HG02981 (cell line): ENCODE measurements around the gene ADGRL3.

Source experiments
- ATAC-seq: cut with Tn5 transposase; IDR thresholded peaks from one replicate; pipeline ENCODE4 v1.9.1; 2021; ENCODE audit warnings: mild to moderate bottlenecking, moderate library complexity; ENCODE audit not compliant: unreplicated experiment

The ADGRL3 gene

DNA sequence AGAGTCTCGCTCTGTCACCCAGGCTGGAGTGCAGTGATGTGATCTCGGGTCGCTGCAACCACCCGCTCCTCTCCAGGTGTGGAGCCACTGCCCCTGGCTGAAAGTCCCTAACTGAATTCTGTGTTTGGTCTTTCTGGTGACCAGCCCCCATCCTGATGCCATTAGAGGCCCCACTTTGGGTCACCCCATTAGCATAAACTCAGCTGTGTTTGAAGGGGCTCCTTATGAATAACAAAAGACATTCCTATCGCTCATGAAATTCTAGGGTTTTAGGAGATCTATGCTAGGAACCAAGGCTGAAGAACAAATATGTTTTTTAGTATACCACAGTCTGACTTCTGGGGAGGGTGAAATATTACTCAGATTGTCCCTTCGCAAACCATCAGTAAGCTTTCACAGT, 652.9 kb downstream of the ADGRL3 start:
- ATAC-seq = no peak

DNA sequence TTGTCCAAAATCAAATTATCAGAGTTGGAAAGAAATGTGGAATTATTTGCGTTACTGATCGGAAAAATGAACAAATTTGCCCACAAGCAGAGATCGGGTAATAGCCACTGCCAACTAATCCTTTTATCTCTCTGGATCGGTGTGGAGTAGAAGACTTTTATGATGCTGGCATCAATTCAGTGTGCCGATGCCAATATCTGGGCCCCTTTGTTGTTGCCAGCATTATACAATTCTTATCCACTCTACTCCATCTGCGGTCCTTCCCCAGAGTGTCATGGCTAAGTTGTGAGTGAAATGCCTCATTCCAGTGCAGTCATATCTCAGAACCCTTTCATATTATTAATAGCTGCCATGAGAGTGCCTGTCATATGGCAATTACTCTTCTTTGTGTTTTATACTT, 660.2 kb downstream of the ADGRL3 start:
- ATAC-seq = no peak

DNA sequence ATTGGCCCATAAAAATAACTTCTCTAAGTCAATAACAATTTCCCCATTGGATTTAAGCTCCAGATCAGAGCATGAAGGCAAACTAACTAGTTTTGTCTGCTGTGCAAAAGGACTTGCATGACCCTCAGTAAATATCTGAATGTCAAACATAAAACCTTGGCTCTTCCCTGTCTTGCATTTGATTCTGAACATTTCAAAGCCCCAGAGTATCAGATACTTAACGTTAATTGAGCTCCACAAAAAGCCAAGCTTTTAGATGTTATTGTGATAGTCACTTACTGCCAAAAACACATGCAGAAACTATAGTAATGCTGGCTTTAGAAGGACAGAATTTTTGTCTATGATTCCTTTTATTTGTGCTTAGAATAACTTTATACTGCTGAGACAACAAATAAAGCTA, 664.2 kb downstream of the ADGRL3 start:
- ATAC-seq = no peak

DNA sequence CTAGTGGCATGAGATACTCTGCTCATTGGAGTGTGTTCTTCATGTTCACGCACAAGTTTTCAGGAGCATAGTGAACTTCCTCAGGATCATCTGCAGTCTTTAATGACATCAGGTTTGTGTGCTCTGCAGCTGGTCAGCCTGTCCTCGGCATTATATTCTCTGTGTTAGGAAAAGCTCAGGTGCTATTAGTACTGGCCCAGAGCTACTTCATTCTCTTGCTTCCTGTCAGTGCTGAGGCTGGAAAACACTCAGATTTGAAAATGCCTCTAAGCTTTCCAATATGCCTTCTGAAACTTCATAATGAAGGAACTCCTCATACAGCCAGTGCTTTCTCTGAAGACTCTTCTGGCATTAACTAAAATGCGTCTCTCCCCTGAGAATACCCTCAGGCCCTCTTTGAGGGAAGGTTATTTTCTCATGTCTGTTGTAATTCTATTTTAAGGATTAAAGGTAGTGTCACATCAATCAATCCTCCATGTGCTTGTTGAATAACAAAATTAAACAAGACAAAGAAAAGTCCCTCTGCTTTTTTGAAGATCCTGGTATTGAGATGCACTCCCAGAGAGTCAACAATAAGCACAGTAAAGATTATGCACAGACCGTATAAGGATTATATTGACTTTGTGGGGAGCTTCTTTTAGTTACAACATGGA, 666.4 kb downstream of the ADGRL3 start:
- ATAC-seq = no peak

DNA sequence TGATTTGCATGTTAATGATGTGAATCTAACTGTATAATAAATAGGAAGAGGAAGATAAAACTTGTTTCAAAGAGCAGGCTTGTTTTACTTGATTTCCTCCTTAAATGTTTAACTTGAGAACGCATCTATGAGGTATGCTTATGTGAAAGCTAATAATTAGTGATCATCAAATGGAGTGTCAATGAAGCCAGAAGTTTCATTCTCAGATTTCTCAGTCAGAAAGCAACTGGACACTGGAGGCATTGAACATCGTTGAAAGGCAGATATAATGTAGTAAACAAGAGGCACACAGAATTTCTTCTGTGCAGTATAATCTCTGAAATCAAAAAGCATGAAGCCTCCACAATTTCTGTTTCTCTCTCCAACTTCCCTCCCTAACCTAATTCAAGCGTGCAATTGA, 672.9 kb downstream of the ADGRL3 start:
- no peak for ATAC-seq

DNA sequence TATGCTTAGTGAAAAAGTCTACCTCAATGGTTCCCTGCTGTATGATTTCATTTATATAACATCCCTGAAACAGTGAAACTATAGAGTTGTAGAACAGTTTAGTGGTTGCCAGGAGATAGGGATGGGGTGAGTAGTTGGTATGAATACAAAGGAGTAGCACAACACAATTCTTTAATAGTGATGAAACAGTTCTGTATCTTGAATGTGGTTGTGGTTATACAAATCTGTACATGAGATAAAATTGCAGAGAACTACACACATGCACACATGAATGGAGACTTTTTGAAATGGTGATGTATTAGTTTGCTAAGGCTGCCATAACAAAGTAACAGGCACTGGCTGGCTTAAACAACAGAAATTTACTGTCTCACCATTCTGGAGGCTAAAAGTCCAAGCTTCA, 677.1 kb downstream of the ADGRL3 start:
- ATAC-seq = no peak

DNA sequence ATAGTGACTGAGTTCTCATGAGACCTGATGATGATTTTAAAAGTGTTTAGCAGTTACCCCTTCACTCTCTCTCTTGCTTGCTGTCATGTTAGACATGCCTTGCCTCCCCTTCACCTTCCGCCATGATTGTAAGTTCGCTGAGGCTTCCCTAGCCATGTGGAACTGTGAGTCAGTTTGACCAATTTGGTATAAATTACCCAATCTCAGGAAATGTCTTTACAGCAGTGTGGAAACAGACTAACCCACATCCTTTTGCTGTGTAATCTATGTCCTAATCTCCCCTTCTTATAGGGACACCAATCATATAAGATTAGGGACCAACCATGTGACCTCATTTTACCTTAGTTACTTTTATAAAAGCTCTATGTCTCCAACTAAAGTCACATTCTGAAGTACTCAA, 677.8 kb downstream of the ADGRL3 start:
- no peak for ATAC-seq

DNA sequence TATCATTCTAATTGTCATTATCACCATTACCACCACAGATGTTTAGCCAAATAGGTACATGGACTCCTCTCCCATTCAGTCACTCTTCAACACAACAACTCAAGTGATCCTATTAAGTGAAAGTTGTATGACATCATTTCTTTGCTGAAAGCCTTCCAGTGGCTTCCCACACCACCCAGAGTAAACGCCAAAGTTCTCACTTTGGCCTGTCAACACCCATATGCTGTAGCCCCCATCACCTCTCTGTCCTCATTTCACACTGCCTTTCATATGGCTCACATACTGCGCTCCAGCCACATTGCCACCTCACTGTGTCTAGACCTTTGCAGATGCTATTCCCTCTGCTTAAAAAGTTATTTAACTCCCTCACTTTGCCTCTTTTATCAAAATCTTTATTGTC, 682.3 kb downstream of the ADGRL3 start:
- no peak for ATAC-seq

DNA sequence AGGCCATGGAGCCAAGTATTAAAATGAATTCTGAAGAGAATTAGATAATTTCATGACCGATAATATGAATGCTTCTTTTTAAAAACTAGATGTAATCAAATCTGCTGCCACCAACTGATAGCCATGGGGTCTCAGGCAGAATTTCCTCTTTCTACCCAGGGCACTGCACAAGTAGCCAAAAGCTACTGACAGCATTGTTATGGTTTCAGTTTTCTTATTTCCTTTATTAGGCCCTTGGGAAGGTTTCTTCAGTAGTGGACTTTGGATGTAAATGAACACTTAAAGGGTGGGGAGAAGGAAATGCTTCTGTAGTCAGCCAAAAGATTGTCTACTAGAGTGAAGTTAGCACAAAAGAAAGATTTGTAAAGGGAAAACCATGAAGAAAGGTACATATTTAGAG, 686.0 kb downstream of the ADGRL3 start:
- ATAC-seq = no peak

DNA sequence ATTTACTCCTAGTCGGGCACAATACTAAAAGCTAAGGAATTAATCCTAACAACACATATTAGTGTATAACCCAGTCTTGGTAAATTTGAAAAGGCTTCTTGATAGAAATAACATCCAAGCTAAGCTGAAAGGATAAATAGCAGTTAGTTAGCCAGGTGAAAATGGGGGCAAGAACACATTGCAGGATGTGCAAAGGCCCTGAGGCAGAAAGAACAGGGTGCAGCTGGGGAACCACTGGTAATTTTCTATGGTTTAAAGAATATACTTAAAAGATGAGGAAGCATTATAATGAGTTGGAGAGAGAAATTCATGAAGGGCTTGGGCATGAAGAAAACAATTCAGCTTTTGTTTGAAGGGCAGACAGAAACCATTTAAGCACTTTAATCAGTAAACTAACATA, 689.0 kb downstream of the ADGRL3 start:
- ATAC-seq = no peak

DNA sequence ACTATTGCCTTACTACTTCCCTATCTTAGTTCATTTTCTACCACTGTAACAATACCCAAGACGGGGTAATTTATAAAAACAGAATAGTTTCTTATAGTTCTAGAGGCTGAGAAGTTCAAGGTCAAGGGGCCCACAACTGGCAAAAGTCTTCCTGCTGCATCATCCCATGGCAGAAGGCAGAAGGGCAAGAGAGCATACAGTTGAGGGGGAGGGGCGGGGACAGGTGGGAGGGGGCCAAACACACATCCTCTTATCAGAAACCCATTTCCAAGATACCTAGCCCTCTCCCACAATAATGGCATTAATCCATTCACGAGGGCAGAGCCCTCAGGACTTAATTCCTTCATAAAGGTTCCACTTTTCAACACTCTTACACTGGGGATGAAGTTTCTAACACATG, 690.2 kb downstream of the ADGRL3 start:
- no peak for ATAC-seq

DNA sequence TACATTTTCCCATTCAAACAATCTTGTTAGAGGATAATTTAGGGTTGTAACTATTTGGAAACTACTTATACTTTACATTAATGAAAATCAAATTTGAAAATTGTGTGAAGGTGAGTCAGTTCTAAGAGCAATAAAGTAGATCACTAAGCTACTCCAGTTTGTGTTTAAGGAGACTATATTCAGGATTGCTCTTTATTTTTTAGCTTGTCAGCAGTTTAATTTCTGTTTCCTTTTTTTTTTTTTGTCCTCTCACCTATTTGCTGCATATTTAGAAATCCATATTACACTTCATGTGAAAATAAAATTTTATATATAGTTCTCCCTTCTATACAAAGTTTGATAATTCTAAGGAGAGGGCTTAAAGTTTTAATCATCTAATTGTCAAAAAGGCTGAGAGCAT, 691.8 kb downstream of the ADGRL3 start:
- ATAC-seq = no peak

DNA sequence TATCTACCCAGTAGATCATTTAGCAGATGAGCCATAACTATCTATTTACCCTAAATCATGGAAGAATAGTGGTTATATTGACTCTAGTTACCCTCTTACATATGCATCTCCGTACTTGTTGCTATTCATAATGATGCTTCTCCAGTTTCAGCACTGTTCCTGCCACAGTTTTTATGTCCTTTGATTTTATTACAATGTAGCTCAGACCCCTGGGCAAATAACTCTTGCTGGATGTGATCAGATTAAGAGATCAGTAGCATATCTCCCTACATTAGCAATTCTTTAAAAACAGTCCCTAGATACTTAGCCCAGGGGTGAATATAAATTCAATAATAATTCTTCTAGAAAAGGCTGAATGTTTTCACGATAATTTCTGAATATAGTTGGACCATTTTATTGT, 696.5 kb downstream of the ADGRL3 start:
- ATAC-seq = no peak

DNA sequence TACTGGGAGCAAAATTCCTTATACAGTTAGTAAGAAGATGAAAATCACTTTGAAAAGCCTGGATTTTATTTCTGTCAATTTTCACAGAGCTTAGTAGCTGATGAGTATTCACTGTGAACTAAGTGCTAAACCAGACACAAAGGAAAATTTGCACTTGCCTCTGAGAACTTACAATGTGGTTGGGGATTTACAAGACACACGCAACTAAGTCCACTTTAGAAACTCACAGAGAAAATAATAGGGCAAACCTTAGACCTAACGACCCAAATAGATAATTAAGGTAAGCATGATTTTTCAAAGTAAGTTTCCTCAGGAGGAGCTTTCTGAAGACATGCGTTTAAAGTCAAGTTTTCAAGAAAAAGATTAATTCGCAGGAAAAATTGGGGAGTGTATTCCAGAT, 708.9 kb downstream of the ADGRL3 start:
- ATAC-seq = no peak

DNA sequence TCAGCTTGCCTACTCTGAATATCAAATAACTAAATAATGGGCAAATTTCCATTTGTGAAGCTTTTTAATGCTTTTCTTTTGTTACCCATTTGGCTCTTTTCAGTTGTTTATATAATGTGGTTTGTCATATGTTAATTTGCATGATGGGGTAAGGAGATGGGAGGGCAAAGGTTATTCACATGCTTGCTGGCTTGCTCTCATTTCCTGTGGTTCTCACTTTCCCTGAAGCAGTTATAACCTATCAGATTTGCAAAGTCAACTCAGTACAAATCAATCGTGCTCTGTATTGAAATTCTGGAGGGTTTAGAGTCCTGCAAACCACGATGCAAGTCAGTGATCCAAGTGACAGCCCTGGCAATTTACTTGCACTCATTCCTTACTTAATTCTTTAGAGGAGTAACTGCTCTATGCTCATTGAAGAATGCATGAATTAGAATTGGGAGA, 711.2 kb downstream of the ADGRL3 start:
- ATAC-seq = no peak

DNA sequence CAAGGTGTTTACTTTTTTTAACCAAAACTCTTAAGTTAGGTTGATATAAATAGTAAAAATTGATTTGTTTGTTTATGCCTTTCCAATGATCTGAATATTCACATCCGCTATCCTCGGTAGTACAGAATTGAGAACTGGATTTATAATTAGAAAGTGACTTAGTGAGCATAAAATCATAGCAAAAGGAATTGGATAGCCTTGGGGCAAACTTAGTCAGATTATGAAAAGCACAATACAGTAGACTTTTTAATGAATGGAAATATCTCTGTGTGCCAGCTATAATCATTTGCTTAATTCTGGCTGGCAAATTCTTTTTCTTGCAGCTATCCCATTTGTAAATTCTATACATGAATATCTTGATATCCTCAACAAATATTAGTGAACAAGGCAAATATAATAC, 713.5 kb downstream of the ADGRL3 start:
- no peak for ATAC-seq

DNA sequence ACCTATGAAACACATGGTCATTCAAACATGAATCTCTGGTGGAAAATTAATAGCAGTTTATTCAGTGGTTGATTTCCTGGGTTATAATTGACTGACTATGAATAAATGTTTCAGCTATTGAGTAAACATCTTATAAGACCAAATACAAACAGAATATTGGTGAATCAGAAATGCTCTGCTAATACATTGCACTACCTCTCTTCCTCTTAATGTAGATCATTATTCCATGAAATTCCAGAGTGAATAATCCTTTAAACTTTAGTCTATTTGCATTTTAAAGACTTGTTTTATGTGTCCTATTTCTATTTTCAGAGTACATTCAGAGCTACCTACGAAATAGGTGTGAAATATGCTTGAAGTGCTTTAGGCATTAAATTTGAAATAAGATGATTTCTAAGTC, 715.4 kb downstream of the ADGRL3 start:
- ATAC-seq = no peak

DNA sequence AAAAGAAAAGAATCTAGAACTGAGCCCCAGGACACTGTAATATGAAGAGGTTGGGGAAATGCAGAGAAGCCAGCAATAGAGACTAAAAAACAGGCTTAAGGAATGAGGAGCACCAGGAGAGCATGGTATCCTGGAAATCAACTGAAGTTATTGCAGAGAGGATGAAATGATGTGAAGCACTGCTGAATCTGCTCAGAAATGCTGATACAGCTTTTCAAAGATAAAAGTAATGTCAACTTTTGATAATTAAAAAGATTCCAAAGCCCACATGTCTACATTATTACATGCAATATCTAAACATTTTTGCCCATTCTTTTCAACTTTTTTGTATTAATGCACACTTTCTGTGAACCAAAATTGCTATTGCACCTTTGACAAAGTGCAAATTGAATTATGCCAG, 718.4 kb downstream of the ADGRL3 start:
- ATAC-seq = no peak

DNA sequence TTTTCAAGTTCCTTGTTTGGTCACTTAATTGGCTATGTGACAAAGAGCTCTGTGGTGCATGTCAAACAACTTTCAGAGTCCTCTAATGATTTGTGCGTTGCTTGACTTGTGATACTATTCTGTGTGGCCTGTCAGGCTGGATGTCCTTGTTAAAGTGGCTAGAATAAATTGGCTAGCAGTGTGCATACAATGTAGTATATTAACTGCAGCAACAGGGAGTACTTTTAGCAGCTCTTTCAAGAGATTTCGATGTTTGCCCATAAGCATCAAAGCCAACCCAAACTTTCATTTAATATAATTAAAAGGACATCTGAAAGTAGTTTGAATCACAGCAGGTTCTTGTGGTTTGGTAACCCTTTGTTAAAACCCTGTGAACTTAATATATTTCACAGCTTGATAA, 718.9 kb downstream of the ADGRL3 start:
- no peak for ATAC-seq

DNA sequence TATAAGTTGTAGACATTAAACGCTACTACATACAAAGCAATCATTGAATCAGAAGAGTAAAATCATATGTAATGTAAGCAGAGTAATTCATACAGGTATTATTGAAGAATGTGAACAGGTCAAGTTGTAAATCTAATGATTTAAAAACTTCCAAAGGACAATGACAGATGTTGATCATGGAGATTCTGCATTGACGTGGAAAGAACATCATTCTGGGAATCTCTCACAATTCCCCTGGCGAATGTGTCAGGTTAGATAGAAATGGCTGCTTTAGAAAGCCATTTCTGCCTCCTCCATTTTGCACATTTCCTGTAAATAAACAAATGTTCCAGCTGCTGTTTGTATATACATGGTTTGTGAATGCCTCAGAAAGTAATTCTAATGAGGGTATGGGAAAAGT, 719.4 kb downstream of the ADGRL3 start:
- no peak for ATAC-seq

DNA sequence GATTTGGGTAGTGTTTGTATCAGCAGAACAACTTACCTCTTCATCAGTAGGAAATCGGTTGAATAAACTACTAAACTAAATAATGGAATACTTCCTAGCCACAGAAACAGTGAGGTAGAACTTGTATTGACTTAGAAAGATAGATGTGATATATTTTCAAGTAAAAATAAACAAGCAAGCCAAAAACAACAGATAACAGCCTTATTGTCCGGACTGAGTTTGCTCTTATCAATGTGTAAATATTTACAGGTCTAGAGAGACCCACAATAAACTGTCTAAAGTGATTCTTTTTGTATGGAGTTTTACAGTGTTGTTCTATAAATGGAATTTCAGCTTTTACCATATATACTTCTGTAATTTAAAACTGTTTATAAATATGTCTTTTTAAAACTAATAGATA, 721.8 kb downstream of the ADGRL3 start:
- ATAC-seq = no peak

DNA sequence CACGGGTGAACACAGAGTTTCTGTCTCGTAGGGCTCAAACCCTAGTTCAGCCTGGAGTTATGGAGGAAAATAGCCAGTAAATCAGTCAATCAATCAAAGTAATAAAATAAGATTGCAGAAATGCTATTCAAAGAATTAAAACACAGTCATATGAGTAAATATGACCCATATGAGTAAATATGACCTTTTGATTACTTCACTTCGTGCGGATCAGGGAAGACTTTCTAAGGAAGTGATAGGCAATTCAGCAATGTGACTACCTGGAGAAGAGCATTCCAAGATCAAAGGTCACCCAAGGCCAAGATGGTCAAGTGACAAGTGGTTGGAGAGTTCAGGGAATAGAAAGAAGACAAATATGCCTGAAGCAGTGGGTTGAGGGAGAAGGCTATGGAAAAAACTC, 722.6 kb downstream of the ADGRL3 start:
- no peak for ATAC-seq

DNA sequence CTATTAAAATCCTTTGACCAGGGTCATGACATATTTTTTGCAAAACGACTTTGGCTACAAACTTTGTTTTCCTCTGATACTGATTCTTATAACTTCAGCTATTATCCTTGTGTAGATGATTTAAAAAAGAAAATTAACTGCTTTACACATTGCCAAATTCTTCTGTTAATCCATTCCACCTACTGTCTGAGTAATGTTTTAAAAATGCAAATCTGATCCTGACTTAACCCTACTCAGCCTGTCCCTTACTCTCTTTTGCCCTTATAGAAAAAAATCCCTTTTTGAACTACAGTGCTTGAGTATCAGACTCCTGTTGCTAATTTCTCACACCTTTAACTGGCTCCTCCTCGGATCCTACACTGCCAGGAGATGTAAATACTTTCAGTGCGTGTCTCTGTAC, 723.1 kb downstream of the ADGRL3 start:
- ATAC-seq = no peak

DNA sequence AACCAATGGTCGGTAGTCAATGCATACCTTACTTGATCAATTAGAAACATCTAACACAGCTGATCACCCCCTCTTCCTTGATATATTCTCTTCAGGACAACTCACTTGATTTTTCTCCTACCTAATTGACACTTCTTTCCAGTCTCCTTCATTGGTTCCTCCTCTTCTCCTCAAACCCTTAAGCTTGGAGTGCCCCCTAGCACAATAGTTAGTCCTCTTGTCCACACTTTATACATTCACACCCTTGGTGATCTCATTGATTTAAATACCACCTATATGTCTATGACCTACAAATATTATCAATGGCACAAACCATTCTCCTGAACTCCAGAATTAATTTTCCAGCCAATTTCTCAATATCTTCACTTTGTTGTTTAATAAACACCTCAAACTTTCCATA, 724.0 kb downstream of the ADGRL3 start:
- ATAC-seq = no peak
